ENCODE measurements around the gene C1QTNF9B.

- TF ChIP-seq POLR2AphosphoS5 (IDR thresholded peaks at IDR 0.05; ENCODE audit: low read depth, low read length) (no peak), REST (IDR thresholded peaks at IDR 0.05; ENCODE audit: insufficient read depth in 1 of 2, low read depth in 2 of 2, low read length in 2 of 2) (no peak)
Measured at GRCh38 chr13:23945612-23946011, 48.3 kb upstream of the C1QTNF9B start.

All from PFSK-1 (cell line).